NOMO-1 (cell line): ENCODE data around the gene OR52I2.

ENCODE experiments used
- DNase-seq, 2 experiments: peaks; one replicate each; lab custom pipeline; 2025; ENCODE audit not compliant: unreplicated experiment in 2 of 2; lab: John Stamatoyannopoulos, UW

OR52I2 gene

GRCh38 chr11:4607781-4608666 is 26.5 kb downstream of the OR52I2 start, which contains the start of gene TRIM68:
Gene TRIM68, minus strand, starts transcription at chr11:4608231. Its CDS starts 2,727 bp downstream, at chr11:4605504.
- peak; percentile 89 to 94 for DNase-seq

GRCh38 chr11:4610258-4610935 is 28.9 kb downstream of the OR52I2 start:
- DNase-seq, result peak in 1 of 2 experiments; percentile 7

GRCh38 chr11:4611986-4612385 is 30.4 kb downstream of the OR52I2 start:
- DNase-seq, result no peak

GRCh38 chr11:4615856-4616444 is 34.4 kb downstream of the OR52I2 start:
- DNase-seq, result no peak

- no peak for DNase-seq
Measured at GRCh38 chr11:4619514-4619913, 38.0 kb downstream of the OR52I2 start.

- DNase-seq, result peak in 1 of 2 experiments; percentile 55
Measured at GRCh38 chr11:4626207-4627099, 44.9 kb downstream of the OR52I2 start.

- no peak for DNase-seq
Measured at GRCh38 chr11:4636136-4636535, 54.6 kb downstream of the OR52I2 start.

- DNase-seq, result peak; percentile 8 to 53
Measured at GRCh38 chr11:4636962-4637661, 55.6 kb downstream of the OR52I2 start, which contains the start of gene OR51D1. Gene OR51D1, plus strand, starts transcription at chr11:4637477. Its CDS starts 2,314 bp downstream, at chr11:4639791.

GRCh38 chr11:4637662-4638047 is 56.1 kb downstream of the OR52I2 start:
- no peak for DNase-seq

GRCh38 chr11:4639931-4640330 is 58.4 kb downstream of the OR52I2 start:
- DNase-seq, result no peak

GRCh38 chr11:4641501-4641900 is 60.0 kb downstream of the OR52I2 start:
- DNase-seq, result no peak

- no peak for DNase-seq
Measured at GRCh38 chr11:4642043-4642442, 60.5 kb downstream of the OR52I2 start.
